Stimulated activated CD8-positive, alpha-beta memory T cell treated with anti-CD3 and anti-CD28 coated beads, Interleukin-2, amount 100 ng/mL, for 48 hours (primary cell): ENCODE results near the gene GPR89A.
"Not testable (repeated sequence)": the region's sequence is repeated elsewhere in the genome, so short reads cannot be mapped to it uniquely, and the experiment has no call there.

Experiments used
- DNase-seq, 2 donors: peaks; one replicate each; pipeline ENCODE4 v3.0.0-alpha.2; 2020; ENCODE audit warnings: low read depth in 2 of 2

Gene GPR89A

GRCh38 chr1:145717833-145718232 lies 110.0 kb downstream of the GPR89A start:
- DNase-seq, result no peak

- not testable (repeated sequence) for DNase-seq
Measured at GRCh38 chr1:145718465-145718864, 110.7 kb downstream of the GPR89A start.

DNA sequence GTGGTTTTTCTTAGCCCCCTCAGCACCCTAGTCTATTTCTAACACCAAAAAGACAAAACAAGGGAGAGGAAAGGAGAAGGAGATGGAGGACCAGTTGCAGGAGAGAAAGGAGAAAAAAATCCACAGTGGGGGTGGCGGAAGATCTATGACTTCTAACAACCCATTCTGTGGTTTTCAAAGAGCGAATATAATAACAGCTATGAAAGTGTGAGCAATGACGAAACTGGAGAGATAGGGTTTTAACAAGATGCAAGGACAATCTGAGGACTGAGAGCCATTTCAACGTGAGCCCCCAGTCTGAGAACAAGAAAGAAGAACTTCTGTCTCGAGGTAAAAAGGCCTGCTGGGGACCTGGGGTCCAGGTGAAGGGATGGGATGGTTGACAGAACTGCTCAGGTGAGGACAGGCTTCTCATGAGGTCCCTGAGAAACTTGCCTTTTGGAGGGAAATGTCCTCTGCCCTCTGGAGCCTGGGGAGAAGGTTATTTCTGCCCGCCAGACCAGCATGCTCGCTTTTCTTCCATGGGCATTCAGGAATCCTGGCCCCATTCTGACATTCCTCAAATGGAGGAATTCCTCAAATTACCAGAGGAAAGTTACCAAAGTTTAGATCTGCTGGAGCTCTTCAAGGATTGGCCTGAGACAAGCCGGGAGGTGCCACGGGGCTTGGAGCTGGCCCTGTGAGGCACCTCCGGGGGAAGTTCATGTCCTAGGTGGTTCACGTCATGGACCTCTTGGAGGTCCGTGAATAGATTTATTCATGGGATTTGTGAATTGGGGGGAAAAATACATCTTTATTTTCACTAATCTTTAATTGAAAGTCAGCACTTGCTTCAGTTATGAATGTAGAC lies 111.7 kb downstream of the GPR89A start, which contains the start of gene CD160:
Gene CD160, plus strand, starts transcription at position 270 of the 850 bp plus-strand sequence. CDS start 8,829 bp downstream, outside the sequence.
- DNase-seq, result no peak
